ENCODE data around the gene ZSWIM3.

The ZSWIM3 gene

GRCh38 chr20:45883100-45883469, 25.7 kb downstream of the ZSWIM3 start:
- Histone ChIP-seq H3K4me2 (ENCODE audit: low read depth, low read length, poor library complexity, severe bottlenecking) (peak overlapping the region; percentile 92), H3K9me3 (ENCODE audit: insufficient read depth, low read depth, low read length) (no peaks in the 10 kb centered on the region), H3K9me2 (replicated peaks; ENCODE audit: low read depth, low read length) (no peaks in the 10 kb centered on the region), H3K79me2 (ENCODE audit: insufficient read depth, low read length) (peaks cover 35% of the 10 kb centered on the region), H3K4me3 (ENCODE audit: low read length, poor library complexity, severe bottlenecking) (no peak overlapping the region), H4K20me1 (ENCODE audit: insufficient read depth, low read length, poor library complexity, severe bottlenecking) (peaks cover 8% of the 10 kb centered on the region), H3K4me1 (ENCODE audit: insufficient read depth, low read length, poor library complexity, severe bottlenecking) (peaks cover 36% of the 10 kb centered on the region), H2AFZ (ENCODE audit: low read length) (no peak overlapping the region), H3K27me3 (ENCODE audit: insufficient read depth, low read length, poor library complexity, severe bottlenecking) (no peaks in the 10 kb centered on the region), H3K9ac (ENCODE audit: low read depth, low read length, poor library complexity, severe bottlenecking) (no peak overlapping the region), H3K36me3 (ENCODE audit: insufficient read depth, low read length) (peaks cover 15% of the 10 kb centered on the region; the same call in 1 of the 2 replicates), H3F3A (ENCODE audit: low read depth) (peaks cover 3% of the 10 kb centered on the region; the same call in 1 of the 2 replicates)
- TF ChIP-seq CTCF (conservative IDR thresholded peaks at IDR 0.05; ENCODE audit: low read length), result no peak
- no peak for TF ChIP-seq EZH2phosphoT487 (IDR thresholded peaks at IDR 0.05; ENCODE audit: borderline replicate concordance)

- H3K79me2 ChIP-seq (ENCODE audit: insufficient read depth, low read length), result peaks cover 32% of the 10 kb centered on the region
- H3K4me3 ChIP-seq (ENCODE audit: low read length, poor library complexity, severe bottlenecking), result no peak overlapping the region
- no peaks in the 10 kb centered on the region for H3K9me3 ChIP-seq (ENCODE audit: insufficient read depth, low read depth, low read length)
- H3K27me3 ChIP-seq (ENCODE audit: insufficient read depth, low read length, poor library complexity, severe bottlenecking), result no peaks in the 10 kb centered on the region
- no peak overlapping the region for H3K9ac ChIP-seq (ENCODE audit: low read depth, low read length, poor library complexity, severe bottlenecking)
- H3F3A ChIP-seq (ENCODE audit: low read depth), result peaks cover 3% of the 10 kb centered on the region; the same call in 1 of the 2 replicates
- no peak overlapping the region for H2AFZ ChIP-seq (ENCODE audit: low read length)
- peaks cover 7% of the 10 kb centered on the region; the same call in 1 of the 2 replicates for H3K36me3 ChIP-seq (ENCODE audit: insufficient read depth, low read length)
- H3K9me2 ChIP-seq (replicated peaks; ENCODE audit: low read depth, low read length), result no peaks in the 10 kb centered on the region
- H4K20me1 ChIP-seq (ENCODE audit: insufficient read depth, low read length, poor library complexity, severe bottlenecking), result peaks cover 4% of the 10 kb centered on the region
- peaks cover 41% of the 10 kb centered on the region for H3K4me1 ChIP-seq (ENCODE audit: insufficient read depth, low read length, poor library complexity, severe bottlenecking)
- H3K4me2 ChIP-seq (ENCODE audit: low read depth, low read length, poor library complexity, severe bottlenecking), result no peak overlapping the region
- TF ChIP-seq CTCF (conservative IDR thresholded peaks at IDR 0.05; ENCODE audit: low read length), result no peak
- no peak for TF ChIP-seq EZH2phosphoT487 (IDR thresholded peaks at IDR 0.05; ENCODE audit: borderline replicate concordance)
Measured at GRCh38 chr20:45886590-45887345, 29.4 kb downstream of the ZSWIM3 start.

- Histone ChIP-seq H3K9me3 (ENCODE audit: insufficient read depth, low read depth, low read length) (no peaks in the 10 kb centered on the region), H3K79me2 (ENCODE audit: insufficient read depth, low read length) (peaks cover 26% of the 10 kb centered on the region), H3K9ac (ENCODE audit: low read depth, low read length, poor library complexity, severe bottlenecking) (no peak within 1 kb of the TSS), H3K36me3 (ENCODE audit: insufficient read depth, low read length) (peaks cover 7% of the 10 kb centered on the region; the same call in 1 of the 2 replicates), H3K27me3 (ENCODE audit: insufficient read depth, low read length, poor library complexity, severe bottlenecking) (no peaks in the 10 kb centered on the region), H3K4me2 (ENCODE audit: low read depth, low read length, poor library complexity, severe bottlenecking) (no peak within 1 kb of the TSS), H3K4me3 (ENCODE audit: low read length, poor library complexity, severe bottlenecking) (no peak within 1 kb of the TSS), H2AFZ (ENCODE audit: low read length) (no peak within 1 kb of the TSS), H3F3A (ENCODE audit: low read depth) (peaks cover 3% of the 10 kb centered on the region; the same call in 1 of the 2 replicates), H4K20me1 (ENCODE audit: insufficient read depth, low read length, poor library complexity, severe bottlenecking) (peaks cover 4% of the 10 kb centered on the region), H3K9me2 (replicated peaks; ENCODE audit: low read depth, low read length) (no peaks in the 10 kb centered on the region), H3K4me1 (ENCODE audit: insufficient read depth, low read length, poor library complexity, severe bottlenecking) (peaks cover 41% of the 10 kb centered on the region)
- TF ChIP-seq CTCF (conservative IDR thresholded peaks at IDR 0.05; ENCODE audit: low read length), result no peak
Measured at GRCh38 chr20:45887346-45887715, 29.9 kb downstream of the ZSWIM3 start, which contains the start of gene SPATA25. Gene SPATA25, minus strand, starts transcription at chr20:45887622. Its CDS starts 32 bp downstream, at chr20:45887590.
